Midbrain (tissue), 1 donor: Measurements from ENCODE around the gene EHBP1.
"Not testable (repeated sequence)": the region's sequence is repeated elsewhere in the genome, so short reads cannot be mapped to it uniquely, and the experiment has no call there.

ENCODE experiments used
- DNase-seq: peaks from one replicate; lab custom pipeline; 2025; lab: John Stamatoyannopoulos, UW

EHBP1 gene

DNA sequence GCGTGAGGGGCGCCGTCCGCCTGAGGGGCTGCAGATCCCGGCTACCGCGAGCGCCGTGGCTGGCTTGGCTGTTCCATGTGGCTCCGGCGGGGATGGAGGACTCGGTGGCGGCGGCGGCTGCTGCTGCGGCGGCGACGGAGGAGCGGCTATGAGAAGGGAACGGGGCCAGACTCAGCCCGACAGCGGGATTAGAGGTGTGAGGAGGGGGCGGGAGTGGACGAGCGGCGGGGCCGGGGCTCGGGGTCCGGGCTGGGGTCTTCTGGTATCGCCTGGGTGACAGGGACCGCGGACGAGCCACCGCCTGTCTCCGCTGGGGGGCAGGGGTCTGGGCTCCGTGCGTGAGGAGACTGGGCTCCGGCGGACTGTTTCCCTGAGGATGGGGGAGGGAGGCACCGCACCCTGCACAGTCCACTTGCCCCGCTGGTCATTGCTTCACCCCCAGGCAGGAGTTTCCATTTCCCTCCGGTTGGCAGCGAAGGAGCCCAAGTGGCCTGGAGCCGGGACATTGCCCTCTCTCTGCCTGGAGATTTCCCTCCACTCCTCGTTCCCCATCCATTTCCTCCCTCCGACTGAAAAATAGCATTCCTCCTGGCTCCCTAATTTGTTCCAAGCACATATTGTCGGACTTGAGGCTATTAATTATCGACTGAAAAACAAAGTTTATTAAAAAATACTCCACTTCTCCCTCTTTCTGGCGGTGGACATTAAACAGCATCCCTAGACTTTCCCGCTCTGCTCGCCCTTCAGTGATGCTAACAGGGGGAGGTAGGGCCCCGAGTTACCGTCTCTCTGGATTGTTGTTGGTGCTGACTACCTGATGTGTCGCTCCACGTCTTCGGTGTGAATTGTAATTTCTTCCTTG is 577 bp downstream of the EHBP1 start:
- peak; percentile 44 for DNase-seq

DNA sequence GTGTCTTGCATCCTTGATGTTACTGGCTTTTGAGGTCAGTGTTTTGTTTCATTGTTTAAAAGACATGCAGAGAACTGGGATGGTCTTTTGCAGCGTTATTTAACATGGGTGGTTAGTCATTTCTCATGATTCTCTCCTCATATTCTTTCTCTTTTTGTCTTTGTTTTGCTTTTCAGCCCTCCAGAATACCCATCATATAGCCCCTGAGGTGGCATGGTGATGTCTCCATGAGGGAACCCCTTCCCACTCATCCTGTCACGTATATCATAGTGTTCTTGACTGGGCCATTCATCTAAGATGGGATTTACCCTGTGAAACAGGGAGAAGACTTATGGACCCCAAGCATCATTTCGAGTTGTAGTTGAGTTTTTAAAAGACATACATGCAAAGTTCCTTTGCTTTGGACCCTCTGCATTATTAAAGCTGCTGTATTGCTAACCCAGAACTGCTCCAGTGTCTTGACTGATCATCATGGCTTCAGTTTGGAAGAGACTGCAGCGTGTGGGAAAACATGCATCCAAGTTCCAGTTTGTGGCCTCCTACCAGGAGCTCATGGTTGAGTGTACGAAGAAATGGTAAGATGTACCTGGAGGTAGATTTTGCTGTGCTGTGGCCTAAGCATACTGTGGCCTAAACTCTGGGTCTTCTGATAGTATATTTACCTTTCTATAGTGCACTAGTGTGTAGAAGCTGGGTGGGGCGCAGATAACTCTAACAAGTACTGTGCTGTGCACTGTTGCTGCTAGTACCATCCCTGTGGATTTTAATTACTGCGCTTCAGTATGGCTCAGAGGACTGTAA is 1.4 kb downstream of the EHBP1 start:
- DNase-seq, result no peak

DNA sequence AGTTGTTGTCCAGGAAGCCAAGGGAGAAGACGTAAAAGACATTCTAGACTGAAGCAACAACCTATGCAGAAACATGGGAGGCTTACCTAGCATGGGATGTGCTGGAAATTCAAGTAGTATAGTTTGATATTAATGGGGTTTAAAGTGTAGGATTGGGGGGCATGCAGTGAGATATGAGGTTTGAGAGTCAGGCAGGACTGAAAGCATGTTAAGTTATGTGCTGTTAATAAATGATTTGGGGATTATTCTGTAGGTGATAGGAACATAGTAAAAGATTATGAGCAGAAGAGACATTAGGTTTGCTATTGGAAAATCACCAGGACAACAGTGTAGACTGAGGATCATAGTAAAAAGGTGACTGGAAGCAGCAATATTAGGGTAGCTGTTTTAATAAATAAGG is 3.2 kb downstream of the EHBP1 start:
- no peak for DNase-seq

DNA sequence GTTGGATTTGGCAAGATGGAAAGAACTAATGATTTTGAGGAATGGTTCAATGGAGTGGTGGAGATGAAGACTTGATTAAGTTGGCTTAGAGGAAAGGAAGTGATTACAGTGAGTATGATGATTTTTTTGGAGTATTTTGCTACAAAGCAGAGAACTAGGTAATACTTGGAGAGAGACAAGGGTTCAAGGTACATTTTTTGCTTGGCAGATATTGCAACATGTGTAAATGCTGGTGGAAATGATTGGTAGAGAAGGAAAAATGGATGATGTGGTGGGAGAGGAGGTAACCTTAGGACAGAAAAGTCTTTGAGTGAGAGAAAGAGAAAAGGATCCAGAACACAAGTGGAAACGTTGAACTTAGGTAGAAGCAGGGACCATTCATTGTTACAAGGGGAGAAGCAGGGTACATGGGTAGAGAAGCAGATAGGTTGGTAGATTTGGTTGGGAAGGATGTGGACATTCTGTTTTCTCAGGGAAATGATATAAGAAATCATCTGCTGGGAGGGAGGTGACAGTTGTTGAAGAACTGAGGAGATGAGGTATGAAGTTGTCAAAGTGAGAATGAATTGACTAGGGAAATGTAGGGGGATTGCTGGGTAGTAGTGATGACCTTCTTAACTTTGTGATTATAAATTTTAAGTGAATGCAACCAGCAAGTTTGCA is 6.5 kb downstream of the EHBP1 start:
- no peak for DNase-seq

DNA sequence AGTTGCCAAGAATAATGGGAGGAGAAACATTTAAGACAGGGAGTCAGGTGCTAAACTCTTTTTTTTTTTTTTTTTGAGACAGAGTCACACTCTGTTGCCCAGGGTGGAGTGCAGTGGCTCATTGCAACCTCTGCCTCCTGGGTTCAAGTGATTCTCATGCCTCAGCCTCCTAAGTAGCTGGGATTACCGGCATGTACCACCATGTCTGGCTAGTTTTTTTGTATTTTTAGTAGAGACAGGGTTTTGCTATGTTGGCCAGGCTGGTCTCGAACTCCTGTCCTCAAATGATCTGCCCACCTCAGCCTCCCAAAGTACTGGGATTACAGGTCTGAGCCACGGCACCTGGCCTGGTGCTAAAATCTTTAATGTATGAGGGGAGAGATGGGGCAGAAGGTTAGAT is 7.7 kb downstream of the EHBP1 start:
- not testable (repeated sequence) for DNase-seq

DNA sequence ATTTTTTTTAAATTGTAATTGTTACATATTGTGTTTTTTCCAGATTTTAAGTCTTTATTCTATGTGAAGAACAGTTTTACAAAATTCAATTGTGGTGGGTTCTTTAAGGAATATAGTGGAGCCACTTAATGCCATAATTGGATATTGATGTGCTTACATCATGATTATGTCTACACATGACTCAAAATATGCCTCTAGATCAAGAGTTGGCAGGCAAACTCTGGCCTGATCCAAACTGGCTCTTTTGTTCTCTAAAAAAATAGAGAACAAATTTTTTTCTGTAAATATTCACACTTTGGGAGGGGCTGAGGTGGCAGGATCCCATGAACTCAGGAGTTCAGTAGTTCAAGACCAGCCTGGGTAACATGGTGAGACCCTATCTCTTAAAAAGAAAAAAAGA is 8.3 kb downstream of the EHBP1 start:
- no peak for DNase-seq

DNA sequence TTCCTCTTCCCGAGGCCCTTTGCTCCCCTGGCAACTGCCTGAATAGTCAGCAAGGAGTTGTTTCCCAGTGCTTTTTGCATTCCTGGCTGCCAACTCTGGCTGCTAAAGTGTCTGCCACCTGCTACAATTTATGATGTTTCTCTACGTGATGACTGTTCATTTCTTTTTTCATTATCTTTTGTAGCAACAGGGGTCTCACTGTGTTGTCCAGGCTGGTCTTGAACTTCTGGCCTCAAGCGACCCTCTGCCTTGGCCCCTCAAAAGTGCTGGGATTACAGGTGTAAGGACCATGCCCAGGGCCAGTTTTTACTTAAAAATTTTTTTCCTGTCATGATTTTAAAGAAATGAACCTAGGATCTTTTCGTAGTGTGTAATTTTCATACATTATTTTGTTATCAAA is 11.3 kb downstream of the EHBP1 start:
- DNase-seq, result no peak

DNA sequence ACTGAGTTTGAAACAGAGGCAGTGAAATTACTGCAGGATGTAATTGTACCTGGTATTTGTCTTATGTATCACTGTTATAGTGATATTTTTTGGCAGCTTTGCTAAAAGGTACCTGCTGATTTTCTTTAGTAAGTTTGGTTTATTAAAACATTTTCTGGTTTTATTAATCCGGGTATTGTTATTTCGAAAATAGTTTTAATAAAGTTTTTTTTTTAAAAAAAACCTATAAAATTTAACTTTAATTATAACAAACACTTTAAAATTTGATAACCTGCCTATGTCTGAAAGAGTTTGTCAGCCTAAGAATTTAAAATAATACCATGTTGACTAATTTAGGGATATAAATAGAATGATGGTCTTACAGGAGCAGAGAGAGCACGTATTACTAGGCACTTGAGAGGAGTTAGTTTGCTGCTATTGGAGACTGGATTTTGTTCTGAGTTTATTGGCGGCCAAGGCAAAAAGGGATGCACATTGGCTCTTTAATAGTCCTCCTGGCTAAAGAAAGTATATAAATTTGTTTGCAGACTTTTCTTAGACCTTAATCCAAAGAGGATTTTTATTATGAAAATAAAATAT is 12.1 kb downstream of the EHBP1 start:
- no peak for DNase-seq

DNA sequence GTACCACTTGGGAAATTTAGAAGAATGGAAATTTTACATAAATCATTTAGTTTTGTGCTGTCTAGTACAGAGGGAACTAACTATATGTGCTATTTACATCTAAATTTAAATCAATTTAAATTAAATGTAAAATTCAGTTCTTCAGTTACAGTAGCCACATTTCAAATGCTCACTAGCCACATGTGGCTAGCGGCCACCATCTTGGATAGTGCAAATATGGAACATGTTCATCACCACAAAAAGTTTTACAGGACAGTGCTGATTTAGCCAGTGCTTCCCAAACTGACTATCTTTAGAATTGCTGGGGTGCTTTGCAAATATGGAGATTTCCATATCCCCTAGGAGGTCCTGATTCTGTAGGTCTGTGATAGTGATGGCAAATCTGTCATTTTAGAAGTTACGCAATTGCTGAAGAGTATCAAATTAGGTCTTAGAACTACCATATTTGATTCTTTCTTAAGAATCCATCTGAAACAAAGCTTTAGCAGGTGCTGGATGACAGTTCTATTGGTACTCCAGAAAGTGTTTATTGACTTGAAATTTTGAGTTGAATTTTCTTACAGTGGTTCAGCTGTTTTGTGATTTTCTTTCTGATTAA is 12.8 kb downstream of the EHBP1 start:
- DNase-seq, result no peak

DNA sequence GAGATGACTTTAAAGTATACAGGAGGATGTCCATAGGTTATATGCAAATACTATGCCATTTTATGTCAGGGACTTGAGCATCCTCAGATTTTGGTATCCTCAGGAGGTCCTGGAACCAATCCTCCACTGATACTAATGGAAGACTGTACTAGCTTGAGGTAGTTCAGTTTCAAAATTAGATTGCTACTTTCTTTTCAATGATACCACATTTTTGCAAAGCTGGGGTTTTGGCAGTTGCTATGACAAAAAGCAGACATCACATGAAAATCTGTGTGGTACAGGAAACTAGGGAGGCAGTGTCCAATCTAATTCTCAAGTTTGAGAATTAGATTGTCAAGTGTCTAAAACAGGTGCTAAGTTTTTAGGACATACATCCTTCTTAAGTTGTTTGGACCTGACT is 14.2 kb downstream of the EHBP1 start:
- no peak for DNase-seq

DNA sequence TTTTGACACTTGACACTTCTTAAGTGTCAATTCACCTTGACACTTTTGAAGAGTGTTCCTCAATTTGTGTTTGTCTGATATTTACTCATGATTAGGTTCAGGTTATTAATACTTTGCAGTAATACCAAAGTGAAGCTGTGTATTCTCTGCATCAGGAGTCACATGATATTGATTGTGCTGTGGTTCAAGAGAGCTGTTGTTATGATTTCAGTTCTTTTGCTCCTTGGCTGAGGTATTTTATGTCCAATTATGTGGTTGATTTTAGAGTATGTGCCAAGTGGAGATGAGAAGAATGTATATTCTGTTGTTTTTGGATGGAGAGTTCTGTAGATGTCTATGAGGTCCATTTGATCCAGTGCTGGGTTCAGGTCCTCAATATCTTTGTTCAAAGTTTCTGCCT is 17.2 kb downstream of the EHBP1 start:
- DNase-seq, result no peak

DNA sequence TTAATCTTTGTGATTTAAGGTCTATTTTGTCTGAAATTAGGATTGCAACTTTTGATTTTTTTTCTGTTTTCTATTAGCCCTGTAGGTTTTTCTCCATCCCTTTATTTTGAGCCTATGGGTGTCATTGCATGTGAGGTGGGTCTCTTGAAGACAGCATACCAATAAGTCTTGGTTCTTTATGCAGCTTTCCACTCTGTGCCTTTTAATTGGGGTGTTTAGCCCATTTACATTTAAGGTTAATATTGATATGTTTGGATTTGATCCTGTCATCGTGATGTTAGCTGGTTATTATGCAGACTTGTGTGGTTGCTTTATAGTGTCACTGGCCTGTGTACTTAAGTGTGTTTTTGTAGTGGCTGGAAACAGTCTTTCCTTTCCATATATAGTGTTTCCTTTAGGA is 17.7 kb downstream of the EHBP1 start:
- no peak for DNase-seq

DNA sequence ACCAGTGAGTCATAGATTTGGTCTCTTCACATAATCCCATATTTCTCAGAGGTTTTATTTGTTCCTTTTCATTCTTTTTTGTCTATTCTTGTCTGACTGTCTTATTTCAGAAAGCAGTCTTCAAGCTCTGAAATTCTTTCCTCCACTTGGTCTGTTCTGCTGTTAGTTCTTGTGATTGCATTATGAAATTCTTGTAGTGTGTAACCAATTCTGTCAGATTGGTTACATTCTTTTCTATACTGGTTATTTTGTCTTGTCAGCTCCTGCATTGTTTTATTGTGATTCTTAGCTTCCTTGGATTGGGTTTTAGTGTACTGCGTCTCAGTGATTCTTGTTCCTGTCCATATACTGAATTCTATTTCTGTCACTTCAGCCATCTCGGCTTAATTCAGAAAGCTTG is 18.6 kb downstream of the EHBP1 start:
- DNase-seq, result no peak

DNA sequence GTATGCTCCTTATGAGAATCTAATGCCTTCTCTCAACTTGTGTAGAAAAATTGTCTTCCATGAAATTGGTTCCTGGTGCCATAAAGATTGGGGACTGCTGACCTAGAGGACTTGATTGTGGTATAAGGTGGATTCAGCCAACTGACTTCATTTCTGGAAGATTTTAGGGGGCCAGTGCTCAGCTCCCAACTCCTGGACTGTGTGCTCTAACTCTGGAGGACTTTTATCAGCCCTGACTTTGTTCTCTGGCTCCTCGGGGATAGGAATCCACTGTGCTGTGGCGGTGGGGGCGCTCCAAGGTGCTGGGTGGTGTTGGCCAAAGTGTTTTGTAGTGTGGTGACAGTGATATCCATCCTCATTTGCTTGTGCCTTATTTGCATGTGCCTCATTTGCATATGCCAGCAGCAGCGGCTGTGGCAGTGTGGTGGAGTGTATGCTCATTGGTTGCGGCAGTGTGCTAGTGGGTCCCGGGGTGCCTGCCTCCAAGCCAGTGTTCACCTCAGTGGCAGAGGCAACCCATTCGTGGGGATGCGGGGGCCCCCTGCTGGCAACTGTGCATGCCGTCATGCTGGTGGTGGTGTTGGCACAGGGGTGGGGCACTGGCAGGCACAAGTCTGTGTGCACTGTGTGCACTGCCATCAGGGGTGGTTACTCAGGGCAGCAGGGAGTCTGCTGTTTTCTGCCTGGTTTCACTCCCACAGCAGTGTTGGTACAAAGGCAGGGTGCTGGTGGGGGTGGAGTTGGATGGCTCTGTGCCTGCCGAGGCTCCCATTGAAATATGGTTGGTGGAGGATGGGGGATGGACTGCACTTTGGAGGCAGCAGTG is 19.6 kb downstream of the EHBP1 start:
- peak; percentile 47 for DNase-seq

DNA sequence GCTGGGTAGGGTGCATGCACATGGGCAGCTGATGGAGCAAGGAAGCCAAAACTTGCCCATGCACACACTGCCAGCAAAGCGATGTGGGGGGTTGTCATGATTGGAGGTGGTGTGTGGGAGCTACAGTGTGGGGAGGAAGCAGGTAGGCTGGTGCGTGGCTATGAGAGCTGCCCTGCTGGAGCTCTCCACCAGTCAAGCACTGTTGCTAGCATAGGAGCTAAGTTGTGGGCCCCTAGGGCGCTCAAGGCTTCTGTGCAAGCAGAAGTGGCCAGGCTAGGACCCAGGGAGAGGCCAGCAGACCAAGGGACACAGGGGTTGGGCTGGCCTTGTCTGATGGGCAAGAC is 20.2 kb downstream of the EHBP1 start:
- DNase-seq, result no peak

DNA sequence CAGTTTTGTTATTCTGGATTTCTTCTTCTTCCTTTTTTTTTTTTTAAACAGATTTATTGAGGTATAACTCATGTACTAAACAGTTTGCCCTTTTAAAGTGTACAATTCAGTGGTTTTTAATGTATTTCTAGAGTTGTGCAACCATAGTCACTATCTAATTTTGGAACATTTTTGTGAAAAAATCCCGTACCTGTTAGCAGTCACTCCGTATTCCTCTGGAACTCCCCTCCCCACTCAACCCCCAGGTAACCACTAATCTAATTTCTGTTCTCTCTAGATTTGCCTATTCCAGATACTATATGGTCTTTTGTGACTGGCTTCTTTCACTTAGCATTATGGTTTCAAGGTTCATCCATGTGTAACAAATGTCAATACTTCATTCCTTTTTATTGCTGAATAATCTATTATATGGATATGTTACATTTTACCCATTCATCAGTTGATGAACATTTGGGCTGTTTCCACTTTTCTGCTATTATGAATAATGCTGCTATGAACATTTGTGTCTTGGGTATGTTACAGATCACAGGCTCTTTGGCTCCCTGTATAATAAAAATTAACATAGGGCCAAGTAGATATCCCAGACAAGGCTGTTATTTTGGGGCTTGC is 21.9 kb downstream of the EHBP1 start:
- no peak for DNase-seq

DNA sequence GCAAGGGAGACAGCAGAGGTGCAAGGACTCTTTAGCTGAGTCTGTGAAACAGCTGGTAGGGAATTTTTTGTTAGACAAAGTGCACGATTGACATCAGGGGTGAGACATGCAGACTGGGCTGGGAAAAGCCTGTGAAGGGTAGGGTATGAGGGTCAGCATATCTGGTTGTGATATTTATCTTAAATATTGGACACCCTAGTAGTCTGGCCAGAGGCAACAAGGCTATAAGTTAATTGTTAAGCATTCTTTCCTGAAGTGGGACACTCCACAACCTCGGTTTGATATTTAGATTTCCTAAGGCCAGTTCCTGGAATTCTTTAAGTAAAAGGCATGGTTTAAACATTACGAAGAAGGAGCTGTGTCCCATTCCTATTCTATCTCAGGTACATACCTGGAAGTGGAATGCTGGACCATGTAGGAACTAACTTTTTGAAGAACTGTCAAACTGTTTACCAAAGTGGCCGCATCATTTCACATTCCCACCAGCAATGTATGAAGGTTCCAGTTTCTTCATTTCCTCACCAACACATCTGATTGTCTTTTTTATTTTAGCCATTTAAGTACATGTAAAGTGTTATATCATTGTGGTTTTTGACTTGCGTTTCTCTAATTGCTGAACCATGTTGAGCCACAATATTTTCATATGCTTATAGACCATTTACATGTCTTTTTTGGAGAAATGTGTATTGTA is 22.5 kb downstream of the EHBP1 start:
- DNase-seq, result no peak

DNA sequence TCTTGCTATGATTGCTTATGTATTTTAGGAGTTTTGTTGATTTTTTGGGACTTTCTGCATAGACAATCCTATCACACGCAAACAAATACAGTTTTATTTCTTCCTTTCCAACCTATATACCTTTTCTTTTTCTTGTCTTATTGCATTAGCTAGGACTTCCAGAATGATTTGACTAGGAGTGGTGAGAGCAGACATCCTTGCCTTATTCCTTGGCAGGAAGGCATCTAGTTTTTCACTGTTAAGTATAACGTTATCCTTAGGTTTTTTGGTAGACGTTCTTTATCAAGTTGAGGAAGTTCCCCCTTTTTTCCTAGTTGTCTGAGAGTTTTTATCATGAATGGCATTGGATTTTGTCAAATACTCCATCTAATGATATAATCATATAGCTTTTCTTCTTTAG is 25.8 kb downstream of the EHBP1 start:
- DNase-seq, result no peak

DNA sequence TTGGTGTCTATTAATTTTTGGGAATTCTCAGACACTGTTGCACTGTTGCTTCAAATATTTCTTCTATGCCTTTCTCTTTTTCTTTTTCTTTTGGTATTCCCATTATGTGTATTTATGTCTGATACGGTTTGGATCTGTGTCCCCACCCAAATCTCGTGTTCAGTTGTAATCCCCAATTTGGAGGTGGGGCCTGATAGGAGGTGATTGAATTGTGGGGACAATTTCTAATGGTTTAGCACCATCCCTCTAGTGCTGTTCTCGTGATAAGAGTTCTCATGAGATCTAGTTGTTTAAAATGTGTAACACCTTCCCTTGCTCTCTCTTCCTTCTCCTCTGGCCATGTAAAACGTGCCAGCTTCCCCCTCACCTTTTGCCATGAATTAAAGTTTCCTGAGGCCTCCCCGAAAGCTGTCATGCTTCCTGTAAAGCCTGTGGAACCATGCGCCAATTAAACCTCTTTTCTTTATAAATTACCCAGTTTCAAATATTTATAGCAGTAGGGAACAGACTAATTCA is 26.8 kb downstream of the EHBP1 start:
- DNase-seq, result no peak

DNA sequence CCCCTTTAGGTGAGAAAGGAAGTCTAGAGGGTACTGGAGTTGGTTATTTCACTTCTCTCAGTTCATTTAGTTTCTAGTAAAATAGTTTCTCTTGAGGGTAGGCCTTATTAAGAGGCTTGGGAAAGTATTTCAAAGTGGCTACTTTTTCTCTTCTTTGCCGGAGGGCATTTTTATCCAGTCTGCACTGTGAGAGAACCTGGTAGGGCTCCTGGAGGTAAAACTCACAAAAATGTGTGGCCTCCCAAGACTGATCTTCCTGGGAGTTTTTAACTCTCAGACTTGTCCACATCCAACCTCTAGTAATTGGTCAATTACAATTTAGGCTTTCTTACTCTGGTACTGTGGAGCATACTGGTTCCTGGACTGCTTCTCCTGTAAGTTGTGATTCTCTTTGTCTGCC is 28.0 kb downstream of the EHBP1 start:
- no peak for DNase-seq
